Adrenal gland (tissue), 12 donors: ENCODE results near the gene FAM227B. TPM values are rescaled to one million over a fixed set of nuclear protein-coding genes. Genes with fewer than 3 reads are reported as not detected.
"Not testable (repeated sequence)": the region's sequence is repeated elsewhere in the genome, so short reads cannot be mapped to it uniquely, and the experiment has no call there.

Experiments
- DNase-seq, 7 donors: peaks; one replicate each; pipeline ENCODE4 v3.0.0-alpha.2; 2019 to 2020
- H3K27ac ChIP-seq, 5 donors: fragments of 200-600 bp; sonication (generic) in 4 of 5; 1 replicate in 3 of 5; 2 replicates in 2 of 5; pipeline versions ENCODE4 v1.5.1 to v1.8.0; 2016 to 2020; ENCODE audit warnings: mild to moderate bottlenecking in 1 of 5
- H3K27me3 ChIP-seq: fragments of 200-600 bp; 2 replicates; pipeline ENCODE4 v1.8.0; 2021
- H3K36me3 ChIP-seq, 2 donors: fragments of 200-600 bp; replicated peaks in 1 of 2; 1 replicate in 1 of 2; 2 replicates in 1 of 2; pipeline versions ENCODE4 v1.5.1 to v1.8.0; 2018 to 2022
- H3K4me1 ChIP-seq, 2 donors: fragments of 200-600 bp; replicated peaks in 1 of 2; 1 replicate in 1 of 2; 2 replicates in 1 of 2; pipeline versions ENCODE4 v1.5.1 to v1.8.0; 2018 to 2021
- H3K4me3 ChIP-seq, 4 donors: fragments of 200-600 bp; sonication (generic) in 3 of 4; one replicate each; pipeline ENCODE4 v1.5.1; 2016 to 2018
- H3K9me3 ChIP-seq, 3 donors: fragments of 200-600 bp; sonication (generic) in 1 of 3; replicated peaks in 1 of 3; 1 replicate in 2 of 3; 2 replicates in 1 of 3; pipeline versions ENCODE4 v1.5.1 to v1.8.0; 2016 to 2021
- POLR2A ChIP-seq, 2 donors: fragments of 450-650 bp; IDR thresholded peaks; one replicate each; pipeline ENCODE4 v1.6.1; 2017; ENCODE audit warnings: antibody characterized with exemption in 2 of 2, mild to moderate bottlenecking in 2 of 2, moderate library complexity in 1 of 2
- WGBS, 4 donors: extraction: QIAGEN DNeasy Blood & Tissue Kit in 2 of 4; methylation state at CpG; one replicate each; pipeline versions ENCODE4 v1.1.5 to v1.1.7; 2013 to 2017; 5-methylcytosine and 5-hydroxymethylcytosine counted together
- intact Hi-C, 2 donors: fragments of 100-400 bp; cut with DNase I; formaldehyde crosslinking; loops; one replicate each; pipeline versions ENCODE4 v1.14.1 to v1.15.0; 2022 to 2023
- polyA plus RNA-seq, 3 donors: library from polyadenylated mRNA; stranded (reverse); fragments of 200-250 nt in 2 of 3; fragments of 350-450 nt in 1 of 3; fragmentation: Illumina TruSeq in 1 of 3; extraction: RNeasy Lipid Tissue Mini Kit (QIAGEN cat#74804) in 1 of 3; gene quantifications; one replicate each; pipeline ENCODE4 v1.2.3, GENCODE V29; 2013 to 2014
- total RNA-seq, 9 donors: library from RNA; depleted of rRNA in 4 of 9; stranded (reverse); fragments of >200 nt in 4 of 9; fragments of 120-200 nt in 1 of 9; fragmentation: NEBNext Ultra II Directional in 1 of 9; extraction: Animal tissue kit (Norgen Biotek cat#: 25700) in 1 of 9; gene quantifications; one replicate each; pipeline versions ENCODE4 v1.1.0 to v1.2.4, GENCODE V29; 2013 to 2023
- TF ChIP-seq, protein P1 (sequence below), 6 experiments: fragments of 450-650 bp in 4 of 6; fragments of 200-600 bp in 2 of 6; sonication (generic) in 1 of 6; IDR thresholded peaks; 1 replicate in 5 of 6; 2 replicates in 1 of 6; pipeline versions ENCODE4 v1.5.1 to v1.8.0; 2016 to 2021; ENCODE audit warnings: antibody characterized with exemption in 6 of 6, mild to moderate bottlenecking in 2 of 6, moderate library complexity in 1 of 6
- donor health status: healthy with polysubstance abuse.
- donor health status: Bipolar disorder and iron deficiency.
- donor health status: DM: yes; HTN: yes; CAD: no.
- donor health status: DM: no; HTN: no; CAD: no.
- donor health status: DM: no; HTN: no; CAD: no.
- donor health status: DM: yes; HTN: yes; CAD: no.

Gene FAM227B
- total and polyA plus RNA-seq, 12 donors = 1.4 to 20.4 (median 8.4) TPM

GRCh38 chr15:49605588-49605987 lies 15.0 kb downstream of the FAM227B start:
- Histone ChIP-seq H3K27ac (no peak overlapping the region), H3K36me3 (no peaks in the 10 kb centered on the region), H3K27me3 (no peaks in the 10 kb centered on the region), H3K4me1 (no peaks in the 10 kb centered on the region), H3K9me3 (peaks cover 0 to 7% (median 0%) of the 10 kb centered on the region in 3 donors), H3K4me3 (no peak overlapping the region)
- TF ChIP-seq, protein P1, sequence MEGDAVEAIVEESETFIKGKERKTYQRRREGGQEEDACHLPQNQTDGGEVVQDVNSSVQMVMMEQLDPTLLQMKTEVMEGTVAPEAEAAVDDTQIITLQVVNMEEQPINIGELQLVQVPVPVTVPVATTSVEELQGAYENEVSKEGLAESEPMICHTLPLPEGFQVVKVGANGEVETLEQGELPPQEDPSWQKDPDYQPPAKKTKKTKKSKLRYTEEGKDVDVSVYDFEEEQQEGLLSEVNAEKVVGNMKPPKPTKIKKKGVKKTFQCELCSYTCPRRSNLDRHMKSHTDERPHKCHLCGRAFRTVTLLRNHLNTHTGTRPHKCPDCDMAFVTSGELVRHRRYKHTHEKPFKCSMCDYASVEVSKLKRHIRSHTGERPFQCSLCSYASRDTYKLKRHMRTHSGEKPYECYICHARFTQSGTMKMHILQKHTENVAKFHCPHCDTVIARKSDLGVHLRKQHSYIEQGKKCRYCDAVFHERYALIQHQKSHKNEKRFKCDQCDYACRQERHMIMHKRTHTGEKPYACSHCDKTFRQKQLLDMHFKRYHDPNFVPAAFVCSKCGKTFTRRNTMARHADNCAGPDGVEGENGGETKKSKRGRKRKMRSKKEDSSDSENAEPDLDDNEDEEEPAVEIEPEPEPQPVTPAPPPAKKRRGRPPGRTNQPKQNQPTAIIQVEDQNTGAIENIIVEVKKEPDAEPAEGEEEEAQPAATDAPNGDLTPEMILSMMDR (IDR thresholded peaks at IDR 0.05) = no peak
- no peak for TF ChIP-seq POLR2A (IDR thresholded peaks at IDR 0.05)
- 94 to 100% (median 96%) methylated on average over 2 of the region's 2 CpGs for WGBS, 4 donors
- intact Hi-C loops = no loop called here
- DNase-seq = no peak

DNA sequence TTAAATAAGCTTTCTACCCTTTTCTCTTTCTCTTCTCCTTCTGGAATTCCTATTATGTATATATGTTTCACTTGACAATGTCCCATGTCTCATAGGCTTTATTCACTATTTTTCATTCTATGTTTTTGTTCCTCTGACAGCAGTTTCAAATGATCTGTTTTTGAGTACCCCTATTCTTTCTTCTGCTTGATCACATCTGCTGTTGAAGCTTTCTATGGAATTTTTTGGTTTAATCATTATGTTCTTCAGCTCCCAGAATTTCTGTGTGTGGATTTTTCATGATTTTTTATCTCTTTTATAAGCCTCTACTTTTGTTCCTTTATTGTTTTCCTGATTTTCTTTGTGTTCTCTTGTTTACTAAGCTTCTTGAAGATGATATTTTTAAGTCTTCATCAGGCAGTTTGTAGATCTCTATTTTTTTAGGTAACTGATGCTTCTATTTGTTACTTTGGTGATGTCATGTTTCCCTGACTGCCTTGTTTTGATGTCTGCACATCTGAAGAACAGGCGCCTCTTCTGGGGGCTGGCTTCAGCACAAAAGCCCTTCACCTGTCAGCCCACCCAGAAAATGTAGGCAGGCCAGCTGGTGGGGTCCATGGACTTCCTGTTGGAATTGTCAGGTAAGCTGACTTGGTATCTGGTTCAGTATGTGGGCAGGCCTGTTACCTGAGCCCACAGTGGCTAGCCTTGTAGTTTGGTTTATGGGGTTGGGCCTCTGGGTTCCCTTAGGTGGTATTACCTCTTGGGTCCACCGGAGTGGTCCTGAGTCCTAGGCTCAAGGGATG lies 15.8 kb downstream of the FAM227B start:
- H3K27me3 ChIP-seq = no peaks in the 10 kb centered on the region
- TF ChIP-seq, protein P1 (IDR thresholded peaks at IDR 0.05) = no peak
- no peak for TF ChIP-seq POLR2A (IDR thresholded peaks at IDR 0.05)
- no peaks in the 10 kb centered on the region for H3K36me3 ChIP-seq
- no peaks in the 10 kb centered on the region for H3K4me1 ChIP-seq
- intact Hi-C loops = no loop called here
- WGBS, 4 donors = 91 to 100% (median 99%) methylated on average over 1 to 2 of the region's 2 CpGs
- no peak for DNase-seq
- H3K4me3 ChIP-seq = no peak overlapping the region
- peaks cover 0 to 11% (median 0%) of the 10 kb centered on the region in 3 donors for H3K9me3 ChIP-seq
- no peak overlapping the region for H3K27ac ChIP-seq

GRCh38 chr15:49592829-49593316 lies 27.7 kb downstream of the FAM227B start:
- DNase-seq, H3K36me3 ChIP-seq: not testable (repeated sequence)
- 93 to 97% (median 96%) methylated on average over 11 to 12 of the region's 12 CpGs for WGBS, 4 donors

GRCh38 chr15:49589030-49589429 lies 31.6 kb downstream of the FAM227B start:
- no peak overlapping the region for H3K27ac ChIP-seq
- intact Hi-C loops = no loop called here
- no peak for DNase-seq
- no peaks in the 10 kb centered on the region for H3K4me1 ChIP-seq
- H3K36me3 ChIP-seq = no peaks in the 10 kb centered on the region
- no peaks in the 10 kb centered on the region for H3K9me3 ChIP-seq
- H3K27me3 ChIP-seq = no peaks in the 10 kb centered on the region
- no peak overlapping the region for H3K4me3 ChIP-seq
- TF ChIP-seq, protein P1 (IDR thresholded peaks at IDR 0.05) = no peak
- no peak for TF ChIP-seq POLR2A (IDR thresholded peaks at IDR 0.05)

More at GRCh38 chr15:49592829-49593316, 27.7 kb downstream of the FAM227B start:
- H3K9me3 ChIP-seq, intact Hi-C loops, H3K27ac ChIP-seq, H3K27me3 ChIP-seq, H3K4me1 ChIP-seq, H3K4me3 ChIP-seq: not testable (repeated sequence)

GRCh38 chr15:49573421-49573820 lies 47.2 kb downstream of the FAM227B start:
- no peaks in the 10 kb centered on the region for H3K4me1 ChIP-seq
- H3K9me3 ChIP-seq = peaks cover 0 to 11% (median 0%) of the 10 kb centered on the region in 3 donors
- no peak for DNase-seq
- no peak overlapping the region for H3K4me3 ChIP-seq
- no peaks in the 10 kb centered on the region for H3K36me3 ChIP-seq
- TF ChIP-seq, protein P1 (IDR thresholded peaks at IDR 0.05) = no peak
- no peak for TF ChIP-seq POLR2A (IDR thresholded peaks at IDR 0.05)
- intact Hi-C loops = no loop called here
- 81 to 96% (median 90%) methylated on average over 1 of the region's 1 CpG for WGBS, 4 donors
- no peak overlapping the region for H3K27ac ChIP-seq
- H3K27me3 ChIP-seq = no peaks in the 10 kb centered on the region
